Endothelial cell of umbilical vein (primary cell): ENCODE data around the gene NDUFAF7. TPM values are rescaled to one million over a fixed set of nuclear protein-coding genes. Genes with fewer than 3 reads are reported as not detected.

ENCODE experiments used
- BruUV-seq: library from RNA; stranded (reverse); fragments of 400-500 nt; replicated peaks from 2 replicates; lab custom pipeline; 2021; lab: Mats Ljungman, UMichigan
- CTCF ChIA-PET: fragments of 300-600, 350-600 bp; sonication (Branson Sonifier 250); formaldehyde crosslinking; loops from one replicate; lab custom pipeline; 2021; ENCODE audit warnings: antibody characterized with exemption, inconsistent platforms; lab: Charles Lee
- POLR2A ChIA-PET: fragments of 300-600, 350-600 bp; sonication (Branson Sonifier 250); formaldehyde crosslinking; loops from one replicate; lab custom pipeline; 2021; ENCODE audit warnings: antibody characterized with exemption, inconsistent platforms; lab: Charles Lee
- DNase-seq: peaks from one replicate; pipeline ENCODE4 v3.0.0-alpha.2; 2011; ENCODE audit warnings: low read depth, low spot score
- FAIRE-seq: peaks from 2 replicates; lab custom pipeline; 2011; peaks lifted over from hg19 to GRCh38; lab: Jason Lieb, UNC
- H2AFZ ChIP-seq: 2 replicates; pipeline ENCODE4 v1.6.0; 2012; ENCODE audit warnings: low read depth, low read length, control low read depth, inconsistent platforms
- H3K27ac ChIP-seq: 2 replicates; pipeline ENCODE4 v1.5.1; 2011; ENCODE audit warnings: low read depth, mild to moderate bottlenecking, control low read depth, low read length, moderate library complexity; ENCODE audit not compliant: insufficient read depth
- H3K27me3 ChIP-seq, 2 experiments: 2 replicates each; pipeline versions ENCODE4 v1.6.0 to v1.6.1; 2011; ENCODE audit warnings: low read length in 2 of 2, mixed read lengths in 1 of 2; ENCODE audit not compliant: control insufficient read depth in 2 of 2, insufficient read depth in 2 of 2
- H3K36me3 ChIP-seq, 2 experiments: 2 replicates in 1 of 2; 3 replicates in 1 of 2; pipeline ENCODE4 v1.5.1; 2011; ENCODE audit warnings: low read length in 2 of 2, mild to moderate bottlenecking in 1 of 2, moderate library complexity in 1 of 2; ENCODE audit not compliant: control insufficient read depth in 2 of 2, insufficient read depth in 2 of 2; ENCODE audit errors: extremely low read depth in 1 of 2
- H3K4me1 ChIP-seq: 3 replicates; pipeline ENCODE4 v1.5.1; 2011; ENCODE audit warnings: mild to moderate bottlenecking, low read length; ENCODE audit not compliant: control insufficient read depth, insufficient read depth; ENCODE audit errors: extremely low read depth
- H3K4me2 ChIP-seq: 2 replicates; pipeline ENCODE4 v1.6.1; 2011; ENCODE audit warnings: low read length, control low read depth, mixed read lengths; ENCODE audit not compliant: insufficient read depth
- H3K4me3 ChIP-seq, 3 experiments: fragments of 200-600 bp in 1 of 3; sonication (generic), shearing (Covaris generic) in 1 of 3; replicated peaks in 1 of 3; 2 replicates each; pipeline ENCODE4 v1.5.1; 2011 to 2016; ENCODE audit warnings: control low read depth in 3 of 3, low read length in 3 of 3, mild to moderate bottlenecking in 2 of 3, inconsistent platforms in 1 of 3, low read depth in 1 of 3, moderate library complexity in 1 of 3; ENCODE audit not compliant: insufficient read depth in 1 of 3
- H3K79me2 ChIP-seq: 2 replicates; pipeline ENCODE4 v1.6.0; 2012; ENCODE audit warnings: low read length, inconsistent platforms; ENCODE audit not compliant: control insufficient read depth, insufficient read depth
- H3K9ac ChIP-seq: replicated peaks from 2 replicates; pipeline ENCODE3; 2011; ENCODE audit warnings: low read length, control low read depth; ENCODE audit not compliant: insufficient read depth; ENCODE audit errors: extremely low read depth
- H3K9me1 ChIP-seq: replicated peaks from 3 replicates; pipeline ENCODE4 v1.6.0; 2011; ENCODE audit warnings: mild to moderate bottlenecking, low read length; ENCODE audit not compliant: control insufficient read depth, insufficient read depth; ENCODE audit errors: extremely low read depth
- H3K9me3 ChIP-seq: replicated peaks from 2 replicates; pipeline ENCODE4 v1.5.1; 2012; ENCODE audit warnings: low read length, inconsistent platforms; ENCODE audit not compliant: control insufficient read depth, insufficient read depth
- H4K20me1 ChIP-seq: replicated peaks from 2 replicates; pipeline ENCODE3; 2011; ENCODE audit warnings: mild to moderate bottlenecking, low read length; ENCODE audit not compliant: control insufficient read depth, insufficient read depth; ENCODE audit errors: extremely low read depth
- EZH2 ChIP-seq: IDR thresholded peaks from 2 replicates; pipeline ENCODE4 v1.6.1; 2012; ENCODE audit warnings: borderline replicate concordance, low read depth, mild to moderate bottlenecking, moderate library complexity, low read length, inconsistent platforms; ENCODE audit not compliant: severe bottlenecking
- FOS ChIP-seq: IDR thresholded peaks from 2 replicates; pipeline ENCODE4 v1.6.1; 2011; ENCODE audit warnings: mild to moderate bottlenecking, low read length, moderate library complexity, borderline replicate concordance; ENCODE audit not compliant: insufficient read depth
- GATA2 ChIP-seq: IDR thresholded peaks from 2 replicates; pipeline ENCODE4 v1.7.0; 2011; ENCODE audit warnings: low read depth, mild to moderate bottlenecking, moderate library complexity, mixed read lengths, low read length; ENCODE audit not compliant: insufficient read length, insufficient read depth
- JUN ChIP-seq: IDR thresholded peaks from 2 replicates; pipeline ENCODE4 v1.6.1; 2011; ENCODE audit warnings: borderline replicate concordance, low read depth; ENCODE audit not compliant: insufficient read length, insufficient read depth
- MAX ChIP-seq: IDR thresholded peaks from 2 replicates; pipeline ENCODE4 v1.6.1; 2011; ENCODE audit not compliant: insufficient read depth, insufficient read length
- MYC ChIP-seq: IDR thresholded peaks from one replicate; pipeline ENCODE4 v1.6.1; 2011; ENCODE audit warnings: mild to moderate bottlenecking, low read depth, low read length
- POLR2A ChIP-seq: IDR thresholded peaks from 2 replicates; pipeline ENCODE4 v1.6.1; 2012; ENCODE audit warnings: low read depth, mild to moderate bottlenecking, control low read depth, low read length
- POLR2AphosphoS5 ChIP-seq: IDR thresholded peaks from 2 replicates; pipeline ENCODE4 v1.6.1; 2012; ENCODE audit warnings: low read depth, mild to moderate bottlenecking, control low read depth, low read length, moderate library complexity; ENCODE audit not compliant: insufficient read depth
- dilution Hi-C: fragments of 300-500 bp; cut with MboI; formaldehyde crosslinking; loops from one replicate; pipeline ENCODE4 v1.15.0; 2019; ENCODE audit warnings: low sequenced_read_pairs; ENCODE audit not compliant: extremely low pct_ligation_motif_present
- intact Hi-C: fragments of 100-400 bp; cut with micrococcal nuclease; formaldehyde crosslinking; loops from one replicate; pipeline ENCODE4 v1.10.0; 2022
- polyA plus RNA-seq, 4 experiments: library from polyadenylated mRNA; depleted of rRNA in 3 of 4; stranded (reverse) in 3 of 4; unstranded in 1 of 4; fragments of >200 nt; gene quantifications; 2 replicates each; pipeline versions ENCODE4 v1.2.1 to v1.2.3, GENCODE V29; 2011 to 2012; ENCODE audit warnings: missing spikeins in 1 of 4
- total RNA-seq: library from RNA; stranded (reverse); gene quantifications from 2 replicates; pipeline ENCODE4 v1.2.3, GENCODE V29; 2021
- TF ChIP-seq, protein P1 (sequence below), 2 donors: IDR thresholded peaks; 1 replicate in 1 of 2; 2 replicates in 1 of 2; pipeline ENCODE4 v1.5.1; 2011; ENCODE audit warnings: low read length in 2 of 2, mild to moderate bottlenecking in 2 of 2, moderate library complexity in 2 of 2, control low read depth in 1 of 2, inconsistent platforms in 1 of 2, low read depth in 1 of 2; ENCODE audit not compliant: insufficient read depth in 1 of 2; ENCODE audit errors: extremely low read depth in 1 of 2

The NDUFAF7 gene
- total and polyA plus RNA-seq, 2 donors (not counting 3 experiments of a cell fraction or from before 2014, with no cell fraction given) = 11.6 to 23.4 TPM

GRCh38 chr2:37274359-37274965 is 43.0 kb downstream of the NDUFAF7 start:
- Histone ChIP-seq H3K36me3 (peaks cover 5 to 16% of the 10 kb centered on the region in 2 experiments), H4K20me1 (no peaks in the 10 kb centered on the region), H3K79me2 (no peaks in the 10 kb centered on the region), H3K9ac (no peak overlapping the region), H3K4me1 (no peaks in the 10 kb centered on the region), H3K9me1 (no peaks in the 10 kb centered on the region), H3K9me3 (no peaks in the 10 kb centered on the region), H2AFZ (no peak overlapping the region), H3K27me3 (no peaks in the 10 kb centered on the region), H3K4me2 (no peak overlapping the region), H3K4me3 (no peak overlapping the region), H3K27ac (no peak overlapping the region)
- BruUV-seq = no TSS peak
- DNase-seq (no peak), FAIRE-seq (no peak)
- dilution Hi-C loops = no loop called here
- ChIA-PET CTCF (no interaction called here), POLR2A (no interaction called here)
- intact Hi-C loops = no loop called here
- TF ChIP-seq FOS (no peak), EZH2 (no peak), POLR2AphosphoS5 (no peak), MYC (no peak), JUN (no peak), GATA2 (no peak), POLR2A (no peak), MAX (no peak)
- TF ChIP-seq, protein P1, sequence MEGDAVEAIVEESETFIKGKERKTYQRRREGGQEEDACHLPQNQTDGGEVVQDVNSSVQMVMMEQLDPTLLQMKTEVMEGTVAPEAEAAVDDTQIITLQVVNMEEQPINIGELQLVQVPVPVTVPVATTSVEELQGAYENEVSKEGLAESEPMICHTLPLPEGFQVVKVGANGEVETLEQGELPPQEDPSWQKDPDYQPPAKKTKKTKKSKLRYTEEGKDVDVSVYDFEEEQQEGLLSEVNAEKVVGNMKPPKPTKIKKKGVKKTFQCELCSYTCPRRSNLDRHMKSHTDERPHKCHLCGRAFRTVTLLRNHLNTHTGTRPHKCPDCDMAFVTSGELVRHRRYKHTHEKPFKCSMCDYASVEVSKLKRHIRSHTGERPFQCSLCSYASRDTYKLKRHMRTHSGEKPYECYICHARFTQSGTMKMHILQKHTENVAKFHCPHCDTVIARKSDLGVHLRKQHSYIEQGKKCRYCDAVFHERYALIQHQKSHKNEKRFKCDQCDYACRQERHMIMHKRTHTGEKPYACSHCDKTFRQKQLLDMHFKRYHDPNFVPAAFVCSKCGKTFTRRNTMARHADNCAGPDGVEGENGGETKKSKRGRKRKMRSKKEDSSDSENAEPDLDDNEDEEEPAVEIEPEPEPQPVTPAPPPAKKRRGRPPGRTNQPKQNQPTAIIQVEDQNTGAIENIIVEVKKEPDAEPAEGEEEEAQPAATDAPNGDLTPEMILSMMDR (IDR thresholded peaks at IDR 0.05; ENCODE audit: extremely low read depth in 1 of 2, insufficient read depth in 1 of 2, low read depth in 1 of 2, low read length in 2 of 2) = no peak
